ENCODE data around the gene PDE8B. TPM values are rescaled to one million over a fixed set of nuclear protein-coding genes. Genes with fewer than 3 reads are reported as not detected.

The PDE8B gene
- total and polyA plus RNA-seq, 2 experiments from 2014 or later, result 0.45 to 0.91 TPM

GRCh38 chr5:77426670-77427069 is 216.2 kb downstream of the PDE8B start:
- H3K4me3 ChIP-seq, result no peak overlapping the region
- DNase-seq (ENCODE audit: low spot score) (no peak), ATAC-seq (no peak)
- no peak overlapping the region for H3K4me2 ChIP-seq
- Mint-ChIP-seq H3K27me3 (ENCODE audit: insufficient read depth, low read depth, poor library complexity) (no peaks in the 10 kb centered on the region), H3K27ac (no peak overlapping the region), H3K4me3 (no peak overlapping the region), H3K4me1 (no peaks in the 10 kb centered on the region), H3K9me3 (no peaks in the 10 kb centered on the region), H3K36me3 (ENCODE audit: low read depth) (no peaks in the 10 kb centered on the region)
- no peak overlapping the region for H3K27ac ChIP-seq (ENCODE audit: low read depth)
- H3K27me3 ChIP-seq (ENCODE audit: insufficient read depth), result no peaks in the 10 kb centered on the region
- no peaks in the 10 kb centered on the region for H3K79me2 ChIP-seq (replicated peaks; ENCODE audit: insufficient read depth)
- no peaks in the 10 kb centered on the region for H4K20me1 ChIP-seq (replicated peaks; ENCODE audit: insufficient read depth)
- H3F3A ChIP-seq (replicated peaks; ENCODE audit: low read depth), result no peaks in the 10 kb centered on the region
- no peak for TF ChIP-seq NANOG (IDR thresholded peaks at IDR 0.05; ENCODE audit: borderline replicate concordance)
- no peak for TF ChIP-seq CREB1 (CRISPR knock-in tag; IDR thresholded peaks at IDR 0.05; ENCODE audit: low read depth)
- TF ChIP-seq EZH2 (IDR thresholded peaks at IDR 0.05; ENCODE audit: low read depth, unreplicated experiment), result no peak
- TF ChIP-seq EZH2phosphoT487 (IDR thresholded peaks at IDR 0.05; ENCODE audit: unreplicated experiment), result no peak
- TF ChIP-seq POLR2AphosphoS5 (IDR thresholded peaks at IDR 0.05; ENCODE audit: low read depth), result no peak
- TF ChIP-seq, protein P1, sequence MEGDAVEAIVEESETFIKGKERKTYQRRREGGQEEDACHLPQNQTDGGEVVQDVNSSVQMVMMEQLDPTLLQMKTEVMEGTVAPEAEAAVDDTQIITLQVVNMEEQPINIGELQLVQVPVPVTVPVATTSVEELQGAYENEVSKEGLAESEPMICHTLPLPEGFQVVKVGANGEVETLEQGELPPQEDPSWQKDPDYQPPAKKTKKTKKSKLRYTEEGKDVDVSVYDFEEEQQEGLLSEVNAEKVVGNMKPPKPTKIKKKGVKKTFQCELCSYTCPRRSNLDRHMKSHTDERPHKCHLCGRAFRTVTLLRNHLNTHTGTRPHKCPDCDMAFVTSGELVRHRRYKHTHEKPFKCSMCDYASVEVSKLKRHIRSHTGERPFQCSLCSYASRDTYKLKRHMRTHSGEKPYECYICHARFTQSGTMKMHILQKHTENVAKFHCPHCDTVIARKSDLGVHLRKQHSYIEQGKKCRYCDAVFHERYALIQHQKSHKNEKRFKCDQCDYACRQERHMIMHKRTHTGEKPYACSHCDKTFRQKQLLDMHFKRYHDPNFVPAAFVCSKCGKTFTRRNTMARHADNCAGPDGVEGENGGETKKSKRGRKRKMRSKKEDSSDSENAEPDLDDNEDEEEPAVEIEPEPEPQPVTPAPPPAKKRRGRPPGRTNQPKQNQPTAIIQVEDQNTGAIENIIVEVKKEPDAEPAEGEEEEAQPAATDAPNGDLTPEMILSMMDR (conservative IDR thresholded peaks at IDR 0.05; ENCODE audit: low read depth in 2 of 2), result no peak
- no peak for TF ChIP-seq ZNF114 (CRISPR knock-in tag; IDR thresholded peaks at IDR 0.05)
- TF ChIP-seq, protein P2, sequence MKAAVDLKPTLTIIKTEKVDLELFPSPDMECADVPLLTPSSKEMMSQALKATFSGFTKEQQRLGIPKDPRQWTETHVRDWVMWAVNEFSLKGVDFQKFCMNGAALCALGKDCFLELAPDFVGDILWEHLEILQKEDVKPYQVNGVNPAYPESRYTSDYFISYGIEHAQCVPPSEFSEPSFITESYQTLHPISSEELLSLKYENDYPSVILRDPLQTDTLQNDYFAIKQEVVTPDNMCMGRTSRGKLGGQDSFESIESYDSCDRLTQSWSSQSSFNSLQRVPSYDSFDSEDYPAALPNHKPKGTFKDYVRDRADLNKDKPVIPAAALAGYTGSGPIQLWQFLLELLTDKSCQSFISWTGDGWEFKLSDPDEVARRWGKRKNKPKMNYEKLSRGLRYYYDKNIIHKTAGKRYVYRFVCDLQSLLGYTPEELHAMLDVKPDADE (IDR thresholded peaks at IDR 0.05), result no peak
- no peak for TF ChIP-seq JUNB (IDR thresholded peaks at IDR 0.05; ENCODE audit: unreplicated experiment)
- no peaks in the 10 kb centered on the region for H3K9me2 ChIP-seq (ENCODE audit: insufficient read depth)
- H3K36me3 ChIP-seq (ENCODE audit: insufficient read depth), result 0 out of 2 replicates have a peak, but pooled peaks cover 7% of the 10 kb centered on the region
- no peaks in the 10 kb centered on the region for H3K4me1 ChIP-seq (ENCODE audit: insufficient read depth)
- H2AFZ ChIP-seq, result no peak overlapping the region

DNA sequence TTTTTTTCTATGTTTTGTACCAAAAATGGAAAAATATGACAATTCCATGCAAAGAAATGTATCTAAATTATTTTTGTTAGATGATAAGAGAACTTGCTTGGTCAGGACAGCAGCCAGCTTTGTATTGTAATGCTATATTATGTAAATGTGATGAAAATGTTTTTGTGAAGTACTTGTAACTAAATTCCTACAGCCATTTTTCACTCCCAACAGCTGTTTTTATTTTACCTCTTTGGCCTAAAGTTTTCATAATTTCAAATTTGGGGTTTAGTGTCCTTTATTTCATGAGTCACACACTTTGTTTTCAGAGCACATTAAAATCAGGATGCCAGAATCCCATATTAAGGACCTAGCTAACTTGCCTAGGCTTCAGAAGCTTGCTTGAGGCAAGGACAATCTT is 217.5 kb downstream of the PDE8B start:
- Mint-ChIP-seq H3K4me1 (no peaks in the 10 kb centered on the region), H3K36me3 (ENCODE audit: low read depth) (peaks cover 1% of the 10 kb centered on the region; the same call in 1 of the 3 replicates), H3K27me3 (ENCODE audit: insufficient read depth, low read depth, poor library complexity) (no peaks in the 10 kb centered on the region), H3K9me3 (no peaks in the 10 kb centered on the region), H3K27ac (no peak overlapping the region), H3K4me3 (no peak overlapping the region)
- Histone ChIP-seq H3K9me2 (ENCODE audit: insufficient read depth) (no peaks in the 10 kb centered on the region), H3F3A (replicated peaks; ENCODE audit: low read depth) (no peaks in the 10 kb centered on the region), H3K36me3 (ENCODE audit: insufficient read depth) (0 out of 2 replicates have a peak, but pooled peaks cover 7% of the 10 kb centered on the region), H3K4me2 (no peak overlapping the region), H3K27ac (ENCODE audit: low read depth) (no peak overlapping the region), H3K4me3 (no peak overlapping the region), H2AFZ (no peak overlapping the region), H3K27me3 (ENCODE audit: insufficient read depth) (no peaks in the 10 kb centered on the region), H3K79me2 (replicated peaks; ENCODE audit: insufficient read depth) (no peaks in the 10 kb centered on the region), H3K4me1 (ENCODE audit: insufficient read depth) (no peaks in the 10 kb centered on the region), H4K20me1 (replicated peaks; ENCODE audit: insufficient read depth) (no peaks in the 10 kb centered on the region)
- no peak for DNase-seq (ENCODE audit: low spot score)
- ATAC-seq, result no peak
- TF ChIP-seq, protein P1 (conservative IDR thresholded peaks at IDR 0.05; ENCODE audit: low read depth in 2 of 2), result no peak
- TF ChIP-seq, protein P3, sequence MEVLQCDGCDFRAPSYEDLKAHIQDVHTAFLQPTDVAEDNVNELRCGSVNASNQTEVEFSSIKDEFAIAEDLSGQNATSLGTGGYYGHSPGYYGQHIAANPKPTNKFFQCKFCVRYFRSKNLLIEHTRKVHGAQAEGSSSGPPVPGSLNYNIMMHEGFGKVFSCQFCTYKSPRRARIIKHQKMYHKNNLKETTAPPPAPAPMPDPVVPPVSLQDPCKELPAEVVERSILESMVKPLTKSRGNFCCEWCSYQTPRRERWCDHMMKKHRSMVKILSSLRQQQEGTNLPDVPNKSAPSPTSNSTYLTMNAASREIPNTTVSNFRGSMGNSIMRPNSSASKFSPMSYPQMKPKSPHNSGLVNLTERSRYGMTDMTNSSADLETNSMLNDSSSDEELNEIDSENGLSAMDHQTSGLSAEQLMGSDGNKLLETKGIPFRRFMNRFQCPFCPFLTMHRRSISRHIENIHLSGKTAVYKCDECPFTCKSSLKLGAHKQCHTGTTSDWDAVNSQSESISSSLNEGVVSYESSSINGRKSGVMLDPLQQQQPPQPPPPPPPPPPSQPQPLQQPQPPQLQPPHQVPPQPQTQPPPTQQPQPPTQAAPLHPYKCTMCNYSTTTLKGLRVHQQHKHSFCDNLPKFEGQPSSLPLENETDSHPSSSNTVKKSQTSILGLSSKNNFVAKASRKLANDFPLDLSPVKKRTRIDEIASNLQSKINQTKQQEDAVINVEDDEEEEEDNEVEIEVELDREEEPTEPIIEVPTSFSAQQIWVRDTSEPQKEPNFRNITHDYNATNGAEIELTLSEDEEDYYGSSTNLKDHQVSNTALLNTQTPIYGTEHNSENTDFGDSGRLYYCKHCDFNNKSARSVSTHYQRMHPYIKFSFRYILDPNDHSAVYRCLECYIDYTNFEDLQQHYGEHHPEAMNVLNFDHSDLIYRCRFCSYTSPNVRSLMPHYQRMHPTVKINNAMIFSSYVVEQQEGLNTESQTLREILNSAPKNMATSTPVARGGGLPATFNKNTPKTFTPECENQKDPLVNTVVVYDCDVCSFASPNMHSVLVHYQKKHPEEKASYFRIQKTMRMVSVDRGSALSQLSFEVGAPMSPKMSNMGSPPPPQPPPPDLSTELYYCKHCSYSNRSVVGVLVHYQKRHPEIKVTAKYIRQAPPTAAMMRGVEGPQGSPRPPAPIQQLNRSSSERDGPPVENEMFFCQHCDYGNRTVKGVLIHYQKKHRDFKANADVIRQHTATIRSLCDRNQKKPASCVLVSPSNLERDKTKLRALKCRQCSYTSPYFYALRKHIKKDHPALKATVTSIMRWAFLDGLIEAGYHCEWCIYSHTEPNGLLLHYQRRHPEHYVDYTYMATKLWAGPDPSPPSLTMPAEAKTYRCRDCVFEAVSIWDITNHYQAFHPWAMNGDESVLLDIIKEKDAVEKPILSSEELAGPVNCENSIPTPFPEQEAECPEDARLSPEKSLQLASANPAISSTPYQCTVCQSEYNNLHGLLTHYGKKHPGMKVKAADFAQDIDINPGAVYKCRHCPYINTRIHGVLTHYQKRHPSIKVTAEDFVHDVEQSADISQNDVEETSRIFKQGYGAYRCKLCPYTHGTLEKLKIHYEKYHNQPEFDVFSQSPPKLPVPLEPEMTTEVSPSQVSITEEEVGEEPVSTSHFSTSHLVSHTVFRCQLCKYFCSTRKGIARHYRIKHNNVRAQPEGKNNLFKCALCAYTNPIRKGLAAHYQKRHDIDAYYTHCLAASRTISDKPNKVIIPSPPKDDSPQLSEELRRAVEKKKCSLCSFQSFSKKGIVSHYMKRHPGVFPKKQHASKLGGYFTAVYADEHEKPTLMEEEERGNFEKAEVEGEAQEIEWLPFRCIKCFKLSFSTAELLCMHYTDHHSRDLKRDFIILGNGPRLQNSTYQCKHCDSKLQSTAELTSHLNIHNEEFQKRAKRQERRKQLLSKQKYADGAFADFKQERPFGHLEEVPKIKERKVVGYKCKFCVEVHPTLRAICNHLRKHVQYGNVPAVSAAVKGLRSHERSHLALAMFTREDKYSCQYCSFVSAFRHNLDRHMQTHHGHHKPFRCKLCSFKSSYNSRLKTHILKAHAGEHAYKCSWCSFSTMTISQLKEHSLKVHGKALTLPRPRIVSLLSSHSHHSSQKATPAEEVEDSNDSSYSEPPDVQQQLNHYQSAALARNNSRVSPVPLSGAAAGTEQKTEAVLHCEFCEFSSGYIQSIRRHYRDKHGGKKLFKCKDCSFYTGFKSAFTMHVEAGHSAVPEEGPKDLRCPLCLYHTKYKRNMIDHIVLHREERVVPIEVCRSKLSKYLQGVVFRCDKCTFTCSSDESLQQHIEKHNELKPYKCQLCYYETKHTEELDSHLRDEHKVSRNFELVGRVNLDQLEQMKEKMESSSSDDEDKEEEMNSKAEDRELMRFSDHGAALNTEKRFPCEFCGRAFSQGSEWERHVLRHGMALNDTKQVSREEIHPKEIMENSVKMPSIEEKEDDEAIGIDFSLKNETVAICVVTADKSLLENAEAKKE (CRISPR knock-in tag; IDR thresholded peaks at IDR 0.05), result no peak

Data from GM23338 (cell line).